ENCODE data around the gene RSRC1.
"Not testable (repeated sequence)": the region's sequence is repeated elsewhere in the genome, so short reads cannot be mapped to it uniquely, and the experiment has no call there.

RSRC1 gene

GRCh38 chr3:158105710-158106253 is 4.1 kb upstream of the RSRC1 start:
- Mint-ChIP-seq H3K9me3 (ENCODE audit: low read depth) (no peaks in the 10 kb centered on the region), H3K4me3 (peak overlapping the region; percentile 84), H3K36me3 (peaks cover 2% of the 10 kb centered on the region), H3K27ac (no peak overlapping the region), H3K4me1 (ENCODE audit: low read depth) (peaks cover 51% of the 10 kb centered on the region), H3K27me3 (peaks cover 59% of the 10 kb centered on the region)

- no peak overlapping the region for H3K27ac Mint-ChIP-seq
- H3K4me1 Mint-ChIP-seq (ENCODE audit: low read depth), result peaks cover 62% of the 10 kb centered on the region
- H3K9me3 Mint-ChIP-seq (ENCODE audit: low read depth), result no peaks in the 10 kb centered on the region
- peaks cover 2% of the 10 kb centered on the region for H3K36me3 Mint-ChIP-seq
- H3K4me3 Mint-ChIP-seq, result peak overlapping the region; percentile 83
- H3K27me3 Mint-ChIP-seq, result peaks cover 50% of the 10 kb centered on the region
These were observed 3.0 kb upstream of the RSRC1 start for GRCh38 chr3:158106766-158107471.

DNA sequence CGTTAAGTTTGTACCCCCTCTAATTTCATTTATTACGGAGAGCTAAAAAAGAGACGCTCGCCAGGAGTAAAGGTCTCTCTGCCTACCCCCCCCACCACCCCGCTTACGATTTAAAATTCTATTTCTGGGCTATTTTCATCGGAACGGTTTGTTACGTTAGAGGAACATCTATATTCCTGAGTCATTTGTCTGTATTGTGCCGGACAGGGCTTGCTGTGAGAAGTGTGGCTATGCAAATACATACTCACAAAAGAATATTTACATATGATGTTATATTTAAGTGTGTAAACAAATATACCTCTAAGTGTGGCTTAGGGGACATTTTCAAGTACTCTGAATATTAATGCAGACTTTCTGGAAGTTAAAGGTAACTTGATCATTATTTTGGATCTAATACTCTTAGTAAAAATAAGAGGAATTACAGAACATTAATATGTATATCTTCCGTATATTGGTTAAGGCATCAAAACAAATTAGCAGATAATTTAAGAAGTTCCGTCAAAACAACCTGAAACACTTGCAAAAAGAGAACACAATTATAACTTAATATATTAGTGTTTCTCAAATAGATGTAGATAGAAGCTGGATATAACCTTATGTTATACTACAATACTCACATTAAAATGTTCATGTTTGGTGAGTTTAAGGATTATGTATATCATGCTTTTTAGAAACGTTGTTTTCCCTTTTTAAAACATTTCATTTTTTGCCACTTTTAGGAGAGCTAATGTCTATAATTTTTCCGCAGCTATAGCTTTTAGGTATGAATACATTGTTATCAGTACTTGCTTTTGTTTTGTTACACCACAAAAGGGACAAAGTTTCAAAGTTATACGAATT is 2.1 kb upstream of the RSRC1 start:
- Mint-ChIP-seq H3K27ac (no peak overlapping the region), H3K4me1 (ENCODE audit: low read depth) (peaks cover 67% of the 10 kb centered on the region), H3K9me3 (ENCODE audit: low read depth) (no peaks in the 10 kb centered on the region), H3K27me3 (peaks cover 43% of the 10 kb centered on the region), H3K36me3 (peaks cover 4% of the 10 kb centered on the region), H3K4me3 (peak overlapping the region; percentile 83)

- Mint-ChIP-seq H3K36me3 (peaks cover 3% of the 10 kb centered on the region), H3K4me3 (peak overlapping the region; percentile 7), H3K9me3 (ENCODE audit: low read depth) (no peaks in the 10 kb centered on the region), H3K27me3 (peaks cover 40% of the 10 kb centered on the region), H3K4me1 (ENCODE audit: low read depth) (peaks cover 64% of the 10 kb centered on the region), H3K27ac (no peak overlapping the region)
These were observed 1.4 kb upstream of the RSRC1 start for GRCh38 chr3:158108445-158108985.

DNA sequence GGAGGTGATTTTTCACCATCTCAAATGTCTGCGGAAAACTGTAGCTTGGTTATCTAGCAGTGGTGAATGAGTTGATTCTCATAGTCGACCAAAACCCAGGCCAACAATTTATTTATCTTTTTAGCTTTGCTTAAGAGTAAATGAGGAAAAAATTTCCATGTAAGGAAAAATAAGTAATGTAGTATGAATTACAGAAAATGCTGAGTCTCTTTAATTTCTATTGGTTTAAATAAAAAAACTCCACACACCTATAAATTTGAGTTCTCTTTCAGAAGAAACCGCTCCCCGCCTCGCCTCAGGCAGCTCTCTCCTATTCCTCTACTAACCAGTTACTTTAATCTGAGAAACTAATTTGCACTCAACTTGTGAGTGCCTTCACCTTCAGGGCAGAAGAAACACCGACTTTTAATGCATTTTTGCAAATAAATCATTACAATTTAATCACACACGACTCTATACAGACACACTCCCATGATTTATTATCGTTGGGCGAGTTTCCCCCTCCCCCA is 540 bp upstream of the RSRC1 start:
- Mint-ChIP-seq H3K4me3 (peak overlapping the region; percentile 94), H3K4me1 (ENCODE audit: low read depth) (peaks cover 60% of the 10 kb centered on the region), H3K27ac (peak overlapping the region; percentile 77), H3K9me3 (ENCODE audit: low read depth) (peaks cover 6% of the 10 kb centered on the region), H3K36me3 (peaks cover 9% of the 10 kb centered on the region), H3K27me3 (peaks cover 31% of the 10 kb centered on the region)

GRCh38 chr3:158110658-158111018 is 749 bp downstream of the RSRC1 start:
- Mint-ChIP-seq H3K4me1 (ENCODE audit: low read depth) (peaks cover 60% of the 10 kb centered on the region), H3K9me3 (ENCODE audit: low read depth) (peaks cover 6% of the 10 kb centered on the region)

DNA sequence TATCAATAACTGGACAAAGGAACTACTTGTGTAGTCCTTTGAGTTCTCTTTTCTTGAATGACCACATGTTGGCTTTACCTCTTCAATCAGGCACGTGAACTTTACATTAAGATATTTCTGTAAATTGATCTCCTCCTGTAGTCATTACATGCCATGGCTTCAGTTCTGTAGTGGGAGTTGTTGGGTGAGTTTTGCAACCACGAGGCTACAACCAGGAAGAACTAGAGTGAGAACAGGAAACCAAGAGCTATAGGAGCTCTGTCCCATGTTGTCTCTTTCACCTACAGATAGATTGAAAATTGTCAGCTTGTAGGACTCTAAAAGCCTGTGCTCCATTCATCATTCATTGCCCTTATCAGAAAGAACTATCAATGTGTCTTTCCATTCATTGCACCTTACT is 2.0 kb downstream of the RSRC1 start:
- H3K9me3 Mint-ChIP-seq (ENCODE audit: low read depth), result peaks cover 6% of the 10 kb centered on the region
- no peak overlapping the region for H3K27ac Mint-ChIP-seq
- peaks cover 55% of the 10 kb centered on the region for H3K4me1 Mint-ChIP-seq (ENCODE audit: low read depth)
- peaks cover 9% of the 10 kb centered on the region for H3K36me3 Mint-ChIP-seq
- peak overlapping the region; percentile 57 for H3K4me3 Mint-ChIP-seq
- peaks cover 21% of the 10 kb centered on the region for H3K27me3 Mint-ChIP-seq

More at GRCh38 chr3:158110658-158111018, 749 bp downstream of the RSRC1 start:
- Mint-ChIP-seq H3K36me3 (peaks cover 9% of the 10 kb centered on the region), H3K4me3 (peak overlapping the region; percentile 94), H3K27ac (peak overlapping the region; percentile 74), H3K27me3 (peaks cover 27% of the 10 kb centered on the region)

DNA sequence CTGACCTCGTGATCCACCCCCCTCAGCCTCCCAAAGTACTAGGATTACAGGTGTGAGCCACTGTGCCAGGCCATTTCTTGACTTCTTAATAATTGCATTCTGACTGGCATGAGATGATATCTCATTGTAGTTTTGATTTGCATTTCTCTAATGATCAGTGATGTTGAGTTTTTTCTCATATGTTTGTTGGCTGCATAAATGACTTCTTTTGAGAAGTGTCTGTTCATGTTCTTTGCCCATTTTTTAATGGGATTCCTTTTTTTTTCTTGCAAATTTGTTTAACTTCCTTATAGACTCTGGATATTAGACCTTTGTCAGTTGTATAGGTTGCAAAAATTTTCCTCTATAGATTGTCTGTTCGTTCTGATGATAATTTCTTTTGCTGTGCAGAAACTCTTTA is 3.7 kb downstream of the RSRC1 start:
- not testable (repeated sequence) for H3K4me3 Mint-ChIP-seq; H3K27me3 Mint-ChIP-seq; H3K9me3 Mint-ChIP-seq (ENCODE audit: low read depth); H3K36me3 Mint-ChIP-seq; H3K27ac Mint-ChIP-seq
- H3K4me1 Mint-ChIP-seq (ENCODE audit: low read depth), result peaks cover 56% of the 10 kb centered on the region

- Mint-ChIP-seq H3K4me3 (no peak overlapping the region), H3K4me1 (ENCODE audit: low read depth) (peaks cover 18% of the 10 kb centered on the region)
These were observed 10.4 kb downstream of the RSRC1 start for GRCh38 chr3:158120330-158120729.

GRCh38 chr3:158121295-158121694 is 11.4 kb downstream of the RSRC1 start:
- Mint-ChIP-seq H3K36me3 (peaks cover 37% of the 10 kb centered on the region), H3K4me3 (no peak overlapping the region), H3K4me1 (ENCODE audit: low read depth) (peaks cover 17% of the 10 kb centered on the region), H3K27me3 (no peaks in the 10 kb centered on the region), H3K27ac (no peak overlapping the region), H3K9me3 (ENCODE audit: low read depth) (peaks cover 9% of the 10 kb centered on the region)

More at GRCh38 chr3:158120330-158120729, 10.4 kb downstream of the RSRC1 start:
- Mint-ChIP-seq H3K9me3 (ENCODE audit: low read depth) (peaks cover 3% of the 10 kb centered on the region), H3K27ac (no peak overlapping the region), H3K27me3 (no peaks in the 10 kb centered on the region), H3K36me3 (peaks cover 28% of the 10 kb centered on the region)

DNA sequence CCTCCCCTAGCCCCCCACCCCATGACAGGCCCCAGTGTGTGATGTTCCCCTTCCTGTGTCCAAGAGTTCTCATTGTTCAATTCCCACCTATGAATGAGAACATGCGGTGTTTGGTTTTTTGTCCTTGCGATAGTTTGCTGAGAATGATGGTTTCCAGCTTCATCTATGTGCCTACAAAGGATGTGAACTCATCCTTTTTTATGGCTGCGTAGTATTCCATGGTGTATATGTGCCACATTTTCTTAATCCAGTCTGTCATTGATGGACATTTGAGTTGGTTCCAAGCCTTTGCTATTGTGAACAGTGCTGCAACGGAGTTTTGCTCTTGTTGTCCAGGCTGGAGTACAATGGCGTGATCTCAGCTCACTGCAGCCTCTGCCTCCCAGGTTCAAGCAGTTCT is 12.8 kb downstream of the RSRC1 start:
- peaks cover 52% of the 10 kb centered on the region for H3K36me3 Mint-ChIP-seq
- peaks cover 21% of the 10 kb centered on the region for H3K9me3 Mint-ChIP-seq (ENCODE audit: low read depth)
- not testable (repeated sequence) for H3K27ac Mint-ChIP-seq, H3K4me3 Mint-ChIP-seq, H3K27me3 Mint-ChIP-seq
- peaks cover 21% of the 10 kb centered on the region for H3K4me1 Mint-ChIP-seq (ENCODE audit: low read depth)

- H3K27ac Mint-ChIP-seq, result no peak overlapping the region
- H3K4me1 Mint-ChIP-seq (ENCODE audit: low read depth), result peaks cover 10% of the 10 kb centered on the region
- H3K4me3 Mint-ChIP-seq, result no peak overlapping the region
- H3K27me3 Mint-ChIP-seq, result no peaks in the 10 kb centered on the region
- peaks cover 26% of the 10 kb centered on the region for H3K9me3 Mint-ChIP-seq (ENCODE audit: low read depth)
- H3K36me3 Mint-ChIP-seq, result peaks cover 82% of the 10 kb centered on the region
These were observed 17.6 kb downstream of the RSRC1 start for GRCh38 chr3:158127250-158128219.

- no peak overlapping the region for H3K4me3 Mint-ChIP-seq
- H3K27me3 Mint-ChIP-seq, result no peaks in the 10 kb centered on the region
- H3K4me1 Mint-ChIP-seq (ENCODE audit: low read depth), result peaks cover 10% of the 10 kb centered on the region
- H3K36me3 Mint-ChIP-seq, result peaks cover 75% of the 10 kb centered on the region
- no peak overlapping the region for H3K27ac Mint-ChIP-seq
- peaks cover 26% of the 10 kb centered on the region for H3K9me3 Mint-ChIP-seq (ENCODE audit: low read depth)
These were observed 18.9 kb downstream of the RSRC1 start for GRCh38 chr3:158128755-158129154.

DNA sequence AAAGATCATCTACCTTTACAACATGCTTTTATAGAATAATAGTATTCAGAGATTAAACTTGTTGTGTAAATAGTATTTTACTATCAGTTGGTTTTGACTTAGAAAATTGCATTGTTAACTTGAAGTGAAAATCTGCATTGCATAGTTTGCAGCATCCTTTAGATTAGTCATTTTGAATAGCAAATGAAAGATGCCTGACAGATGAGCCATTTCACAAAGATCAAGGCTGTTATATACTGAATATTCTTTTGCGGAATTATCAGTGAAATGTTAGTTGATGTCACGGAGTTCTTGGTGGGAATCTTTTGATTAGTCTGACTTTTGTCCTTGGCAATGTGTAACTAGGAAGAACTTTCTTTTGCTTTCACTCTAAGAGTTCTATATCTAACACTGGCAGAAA is 24.5 kb downstream of the RSRC1 start:
- Mint-ChIP-seq H3K27me3 (no peaks in the 10 kb centered on the region), H3K27ac (no peak overlapping the region), H3K4me3 (no peak overlapping the region), H3K4me1 (ENCODE audit: low read depth) (no peaks in the 10 kb centered on the region), H3K36me3 (peaks cover 40% of the 10 kb centered on the region), H3K9me3 (ENCODE audit: low read depth) (no peaks in the 10 kb centered on the region)
